GM12874 (cell line): ENCODE measurements around the gene BANK1.

ENCODE experiments used
- TF ChIP-seq, protein P1 (sequence below): IDR thresholded peaks from 2 replicates; pipeline ENCODE4 v1.5.1; 2011; ENCODE audit warnings: low read depth, mild to moderate bottlenecking, control low read depth, low read length, moderate library complexity; ENCODE audit not compliant: insufficient read depth

BANK1 gene

DNA sequence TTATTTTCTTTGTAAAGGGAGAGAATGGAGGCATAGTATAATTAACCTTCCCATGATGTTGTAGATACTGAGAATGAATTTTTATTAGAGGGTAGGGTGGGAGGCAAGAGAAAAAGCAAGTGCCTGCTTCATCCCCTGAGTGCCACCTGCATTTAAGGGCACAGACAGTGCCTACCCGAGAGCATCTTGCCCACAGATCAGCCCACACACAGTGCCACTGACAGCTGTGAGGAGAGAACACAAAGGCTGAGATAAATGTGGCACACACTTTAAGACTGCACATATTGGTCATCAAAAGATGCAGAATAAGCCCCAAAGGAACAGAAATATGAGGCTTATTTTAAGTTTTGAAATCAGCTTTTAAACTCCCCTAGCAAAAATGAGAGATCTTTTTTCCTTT lies 304.0 kb downstream of the BANK1 start:
- TF ChIP-seq, protein P1, sequence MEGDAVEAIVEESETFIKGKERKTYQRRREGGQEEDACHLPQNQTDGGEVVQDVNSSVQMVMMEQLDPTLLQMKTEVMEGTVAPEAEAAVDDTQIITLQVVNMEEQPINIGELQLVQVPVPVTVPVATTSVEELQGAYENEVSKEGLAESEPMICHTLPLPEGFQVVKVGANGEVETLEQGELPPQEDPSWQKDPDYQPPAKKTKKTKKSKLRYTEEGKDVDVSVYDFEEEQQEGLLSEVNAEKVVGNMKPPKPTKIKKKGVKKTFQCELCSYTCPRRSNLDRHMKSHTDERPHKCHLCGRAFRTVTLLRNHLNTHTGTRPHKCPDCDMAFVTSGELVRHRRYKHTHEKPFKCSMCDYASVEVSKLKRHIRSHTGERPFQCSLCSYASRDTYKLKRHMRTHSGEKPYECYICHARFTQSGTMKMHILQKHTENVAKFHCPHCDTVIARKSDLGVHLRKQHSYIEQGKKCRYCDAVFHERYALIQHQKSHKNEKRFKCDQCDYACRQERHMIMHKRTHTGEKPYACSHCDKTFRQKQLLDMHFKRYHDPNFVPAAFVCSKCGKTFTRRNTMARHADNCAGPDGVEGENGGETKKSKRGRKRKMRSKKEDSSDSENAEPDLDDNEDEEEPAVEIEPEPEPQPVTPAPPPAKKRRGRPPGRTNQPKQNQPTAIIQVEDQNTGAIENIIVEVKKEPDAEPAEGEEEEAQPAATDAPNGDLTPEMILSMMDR, result no peak

DNA sequence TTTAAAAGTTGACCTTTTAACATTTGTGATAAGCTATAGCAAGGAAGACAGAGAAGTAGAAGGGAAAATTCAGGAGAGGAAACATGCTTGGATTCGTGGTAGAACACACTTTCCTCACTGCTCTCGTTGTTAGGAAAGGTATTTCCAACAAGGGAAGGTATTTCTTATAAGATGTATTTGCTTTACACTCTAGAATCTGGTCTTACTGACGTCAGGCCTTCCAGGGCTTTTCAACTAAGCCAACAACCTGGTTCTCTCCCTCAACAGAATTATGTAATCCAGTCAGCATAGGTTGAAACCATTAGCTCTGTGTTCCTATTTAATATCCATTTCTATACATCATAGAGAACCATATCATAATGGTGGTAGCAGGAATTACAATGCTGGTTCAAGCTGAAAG lies 312.8 kb downstream of the BANK1 start:
- TF ChIP-seq, protein P1, result no peak

GRCh38 chr4:102104278-102104677 lies 313.7 kb downstream of the BANK1 start:
- TF ChIP-seq, protein P1, result no peak

- TF ChIP-seq, protein P1, result no peak
Observed at GRCh38 chr4:102105983-102106382, 315.5 kb downstream of the BANK1 start.

DNA sequence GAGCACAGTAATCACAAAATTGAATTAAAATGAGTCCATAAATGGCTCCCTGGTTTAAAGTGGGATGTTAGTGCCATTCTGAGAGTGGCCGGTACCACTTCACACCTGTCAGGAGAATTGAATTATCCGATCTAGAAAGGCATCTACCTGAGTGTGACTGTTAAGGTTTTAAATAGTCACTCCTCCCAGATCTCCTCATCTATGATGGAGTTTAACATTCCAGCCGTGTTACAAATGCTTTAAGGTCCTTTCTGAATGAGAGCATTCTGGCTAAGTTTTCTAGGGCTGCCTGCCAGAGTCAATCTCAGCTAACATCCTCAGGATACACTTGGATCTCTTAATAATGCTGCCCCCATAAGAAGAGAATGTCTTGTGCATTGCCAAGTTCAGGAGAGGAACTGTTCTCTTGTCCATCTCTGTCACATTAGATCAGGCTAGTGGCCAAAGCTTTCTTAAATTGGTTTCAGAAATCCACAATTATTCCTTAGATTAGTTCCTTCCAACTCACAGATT lies 323.6 kb downstream of the BANK1 start:
- TF ChIP-seq, protein P1, result no peak

- TF ChIP-seq, protein P1, result no peak
Observed at GRCh38 chr4:102116121-102116520, 325.6 kb downstream of the BANK1 start.

DNA sequence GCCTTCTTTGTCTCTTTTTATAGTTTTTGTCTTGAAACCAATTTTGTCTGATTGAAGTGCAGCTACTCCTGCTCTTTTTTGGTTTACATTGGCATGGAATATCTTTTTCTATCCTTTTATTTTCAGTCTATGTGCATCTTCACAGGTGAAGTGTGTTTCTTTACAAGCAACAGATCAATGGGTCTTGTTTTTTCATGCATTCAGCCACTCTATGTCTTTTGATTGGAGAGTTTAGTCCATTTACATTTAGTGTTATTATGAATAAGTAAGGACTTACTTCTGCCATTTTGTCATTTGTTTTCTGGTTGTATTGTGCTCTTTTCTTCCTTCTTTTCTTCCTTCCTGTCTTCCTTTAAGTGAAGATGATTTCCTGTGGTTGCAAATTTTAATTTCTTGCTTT lies 330.3 kb downstream of the BANK1 start:
- TF ChIP-seq, protein P1, result no peak
